Measurements from ENCODE around the gene NOTCH4.

DNA sequence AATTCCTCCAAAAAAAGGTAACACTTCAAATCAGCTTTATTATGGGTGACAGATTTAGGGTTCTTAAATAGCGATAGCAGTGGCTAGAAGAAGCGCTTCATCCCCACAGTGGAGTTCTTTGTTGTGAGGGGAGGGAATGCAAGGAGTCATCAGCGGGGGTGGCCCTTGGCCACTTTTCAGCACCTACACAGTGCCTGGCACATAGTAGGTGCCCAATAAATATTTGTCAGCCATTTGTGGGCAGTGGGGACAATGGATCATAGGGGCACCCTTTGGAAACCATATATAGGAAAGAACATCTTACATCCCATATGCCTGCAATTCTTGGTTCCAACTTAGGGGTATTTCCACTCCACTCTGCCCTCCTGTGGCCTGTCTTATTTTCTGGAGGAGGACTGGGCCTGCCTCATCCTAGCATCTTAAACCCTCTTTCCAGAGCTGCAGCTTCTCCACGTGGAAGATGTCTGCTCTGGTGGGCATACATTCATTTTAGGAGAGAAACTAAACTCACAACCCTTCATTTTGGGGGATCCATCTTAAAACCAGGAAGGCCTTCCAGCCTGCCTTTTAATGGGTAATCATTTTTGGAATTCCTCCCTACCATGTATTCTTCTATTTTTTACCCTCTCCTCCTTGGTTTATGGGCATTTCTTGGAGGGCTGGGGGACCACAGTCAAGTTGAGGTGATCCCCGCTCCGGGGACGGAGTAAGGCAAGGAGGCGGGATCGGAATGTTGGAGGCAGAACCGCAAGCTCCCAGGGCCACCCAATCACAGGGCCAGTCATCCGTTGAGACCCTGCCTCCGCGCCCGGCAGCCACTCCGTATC lies 28.8 kb downstream of the NOTCH4 start:
- peak; percentile 54 to 57 for TF ChIP-seq CTCF (conservative IDR thresholded peaks at IDR 0.05; ENCODE audit: low read depth in 2 of 2)
- no peak for TF ChIP-seq EZH2 (IDR thresholded peaks at IDR 0.05; ENCODE audit: low read depth, unreplicated experiment)
- no peak for TF ChIP-seq JUNB (IDR thresholded peaks at IDR 0.05; ENCODE audit: unreplicated experiment)
- TF ChIP-seq, protein P1, sequence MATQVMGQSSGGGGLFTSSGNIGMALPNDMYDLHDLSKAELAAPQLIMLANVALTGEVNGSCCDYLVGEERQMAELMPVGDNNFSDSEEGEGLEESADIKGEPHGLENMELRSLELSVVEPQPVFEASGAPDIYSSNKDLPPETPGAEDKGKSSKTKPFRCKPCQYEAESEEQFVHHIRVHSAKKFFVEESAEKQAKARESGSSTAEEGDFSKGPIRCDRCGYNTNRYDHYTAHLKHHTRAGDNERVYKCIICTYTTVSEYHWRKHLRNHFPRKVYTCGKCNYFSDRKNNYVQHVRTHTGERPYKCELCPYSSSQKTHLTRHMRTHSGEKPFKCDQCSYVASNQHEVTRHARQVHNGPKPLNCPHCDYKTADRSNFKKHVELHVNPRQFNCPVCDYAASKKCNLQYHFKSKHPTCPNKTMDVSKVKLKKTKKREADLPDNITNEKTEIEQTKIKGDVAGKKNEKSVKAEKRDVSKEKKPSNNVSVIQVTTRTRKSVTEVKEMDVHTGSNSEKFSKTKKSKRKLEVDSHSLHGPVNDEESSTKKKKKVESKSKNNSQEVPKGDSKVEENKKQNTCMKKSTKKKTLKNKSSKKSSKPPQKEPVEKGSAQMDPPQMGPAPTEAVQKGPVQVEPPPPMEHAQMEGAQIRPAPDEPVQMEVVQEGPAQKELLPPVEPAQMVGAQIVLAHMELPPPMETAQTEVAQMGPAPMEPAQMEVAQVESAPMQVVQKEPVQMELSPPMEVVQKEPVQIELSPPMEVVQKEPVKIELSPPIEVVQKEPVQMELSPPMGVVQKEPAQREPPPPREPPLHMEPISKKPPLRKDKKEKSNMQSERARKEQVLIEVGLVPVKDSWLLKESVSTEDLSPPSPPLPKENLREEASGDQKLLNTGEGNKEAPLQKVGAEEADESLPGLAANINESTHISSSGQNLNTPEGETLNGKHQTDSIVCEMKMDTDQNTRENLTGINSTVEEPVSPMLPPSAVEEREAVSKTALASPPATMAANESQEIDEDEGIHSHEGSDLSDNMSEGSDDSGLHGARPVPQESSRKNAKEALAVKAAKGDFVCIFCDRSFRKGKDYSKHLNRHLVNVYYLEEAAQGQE (IDR thresholded peaks at IDR 0.05; ENCODE audit: unreplicated experiment) = no peak

All from GM23338 (cell line).